Spinal cord (tissue), 10 donors: ENCODE measurements around the gene LMX1B. TPM values are rescaled to one million over a fixed set of nuclear protein-coding genes. Genes with fewer than 3 reads are reported as not detected.
"Not testable (repeated sequence)": the region's sequence is repeated elsewhere in the genome, so short reads cannot be mapped to it uniquely, and the experiment has no call there.

Experiments
- DNase-seq, 6 donors: peaks; one replicate each; pipeline versions ENCODE4 v3.0.0 to v3.0.0-alpha.2; 2013 to 2015; ENCODE audit warnings: low spot score in 6 of 6, low read depth in 4 of 6
- H3K27ac ChIP-seq: one replicate; pipeline ENCODE4 v1.5.1; 2013; ENCODE audit warnings: low read depth, low read length, control low read depth
- H3K27me3 ChIP-seq: one replicate; pipeline ENCODE4 v1.6.1; 2013; ENCODE audit warnings: low read length; ENCODE audit not compliant: control insufficient read depth, insufficient read depth
- H3K36me3 ChIP-seq: one replicate; pipeline ENCODE4 v1.6.1; 2013; ENCODE audit warnings: low read length; ENCODE audit not compliant: control insufficient read depth, insufficient read depth
- H3K4me1 ChIP-seq: one replicate; pipeline ENCODE4 v1.6.1; 2013; ENCODE audit warnings: low read length; ENCODE audit not compliant: control insufficient read depth, insufficient read depth
- H3K4me3 ChIP-seq: one replicate; pipeline ENCODE4 v1.5.1; 2013; ENCODE audit warnings: low read depth, low read length, control low read depth
- H3K9me3 ChIP-seq: one replicate; pipeline ENCODE4 v1.6.1; 2013; ENCODE audit warnings: low read length; ENCODE audit not compliant: control insufficient read depth, insufficient read depth
- WGBS: methylation state at CpG from one replicate; pipeline ENCODE4 v1.1.5; 2013; ENCODE audit warnings: missing lambda C conversion rate; ENCODE audit not compliant: insufficient coverage; 5-methylcytosine and 5-hydroxymethylcytosine counted together
- long read RNA-seq, 4 donors: transcript quantifications; one replicate each; lab custom pipeline, GENCODE V29; 2026
- polyA plus RNA-seq, 2 donors: library from polyadenylated mRNA; unstranded; fragments of 120-200 nt; gene quantifications; one replicate each; pipeline ENCODE4 v1.2.1, GENCODE V29; 2013; ENCODE audit not compliant: insufficient read length in 2 of 2
- total RNA-seq, 2 donors: library from RNA; depleted of rRNA in 1 of 2; stranded (reverse); fragments of 120-200 nt in 1 of 2; fragments of >200 nt in 1 of 2; gene quantifications; one replicate each; pipeline versions ENCODE4 v1.2.3 to v1.2.4, GENCODE V29; 2013 to 2014
- donor health status: healthy.

The LMX1B gene
- total RNA-seq (1 to 10 TPM; 3.5 to 7.9 TPM), polyA plus RNA-seq (10 to 100 TPM; 27.5 to 34.0 TPM)
- long read RNA-seq, donor 1, transcript LMX1B-203 (8 exons, 1,195 nt) = major isoform, 9 of 9 reads
- long read RNA-seq, donor 1, partial matches to known transcripts = 0 of 9 reads
- long read RNA-seq, donor 1, other reads (novel, unspliced or antisense) = 0 of 9 reads
- long read RNA-seq, donor 2, partial matches to known transcripts = 0 of 3 reads
- long read RNA-seq, donor 2, other reads (novel, unspliced or antisense) = 0 of 3 reads
- long read RNA-seq, donor 3, partial matches to known transcripts = 0 of 1 reads
- long read RNA-seq, donor 3, other reads (novel, unspliced or antisense) = 0 of 1 reads
- long read RNA-seq, donor 4 = 0 reads

DNA sequence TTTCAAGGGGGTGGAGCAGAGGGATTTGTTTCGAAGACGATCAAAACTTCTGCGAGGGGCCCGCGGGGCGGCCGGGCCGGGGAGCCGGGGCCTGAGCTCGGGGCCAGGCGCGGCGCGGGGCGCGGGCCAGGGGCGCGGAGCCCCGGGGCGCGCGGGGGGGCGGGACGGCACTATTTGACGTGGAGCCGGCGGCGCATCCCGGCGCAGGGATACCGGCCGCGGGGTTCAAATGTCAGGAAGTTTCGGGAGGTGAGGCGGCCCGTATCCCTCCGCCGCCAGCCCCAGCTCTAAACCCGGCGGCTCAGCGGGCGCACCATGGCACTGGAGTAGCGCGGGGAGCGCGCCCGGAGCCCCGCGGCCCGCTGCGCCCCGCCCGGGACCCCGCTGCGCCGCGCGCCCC lies at the start of gene LMX1B:
LMX1B (plus strand) TSS at position 278 of the 400 bp plus-strand sequence. CDS start 522 bp downstream, outside the sequence.
- peaks cover 55% of the 10 kb centered on the region for H3K4me1 ChIP-seq
- peak in 2 of 6 donors; percentile 57 to 90 for DNase-seq
- H3K4me3 ChIP-seq = peak within 1 kb of the TSS; percentile 12
- H3K27me3 ChIP-seq = peaks cover 89% of the 10 kb centered on the region
- peak within 1 kb of the TSS; percentile 15 for H3K27ac ChIP-seq
- WGBS = under 1% methylated on average over 43 of the region's 58 CpGs
- no peaks in the 10 kb centered on the region for H3K9me3 ChIP-seq
- H3K36me3 ChIP-seq = peaks cover 4% of the 10 kb centered on the region

DNA sequence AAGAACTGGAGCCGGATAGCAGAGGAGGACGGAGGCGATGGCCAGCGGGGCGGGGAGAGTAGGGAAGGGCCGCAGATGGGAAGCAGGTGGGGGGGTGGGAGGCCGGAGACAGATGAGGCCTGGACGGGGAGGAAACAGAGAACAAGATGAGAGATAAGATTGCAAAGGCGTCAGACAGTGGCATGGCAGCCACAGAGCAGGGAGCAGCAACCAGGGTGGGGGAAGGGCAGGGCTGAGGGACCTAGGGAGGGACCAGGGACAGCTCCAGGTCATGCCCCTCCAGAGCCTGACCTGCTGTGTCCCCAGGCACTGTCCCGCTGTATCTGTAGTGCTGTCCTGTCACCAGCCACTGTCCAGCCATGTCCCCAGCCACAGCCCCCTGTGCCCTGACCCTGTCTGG lies 49.6 kb upstream of the LMX1B start:
- H3K4me1 ChIP-seq = no peaks in the 10 kb centered on the region
- no peak overlapping the region for H3K27ac ChIP-seq
- no peaks in the 10 kb centered on the region for H3K36me3 ChIP-seq
- no peaks in the 10 kb centered on the region for H3K9me3 ChIP-seq
- peaks cover 2% of the 10 kb centered on the region for H3K27me3 ChIP-seq
- H3K4me3 ChIP-seq = no peak overlapping the region
- no peak for DNase-seq
- 60% methylated on average over 10 of the region's 10 CpGs for WGBS

GRCh38 chr9:126564716-126565115 lies 49.0 kb upstream of the LMX1B start:
- H3K4me1 ChIP-seq = no peaks in the 10 kb centered on the region
- no peak overlapping the region for H3K4me3 ChIP-seq
- no peaks in the 10 kb centered on the region for H3K9me3 ChIP-seq
- no peak overlapping the region for H3K27ac ChIP-seq
- WGBS = 62% methylated on average over 4 of the region's 5 CpGs
- no peak for DNase-seq
- H3K27me3 ChIP-seq = peaks cover 2% of the 10 kb centered on the region
- no peaks in the 10 kb centered on the region for H3K36me3 ChIP-seq

DNA sequence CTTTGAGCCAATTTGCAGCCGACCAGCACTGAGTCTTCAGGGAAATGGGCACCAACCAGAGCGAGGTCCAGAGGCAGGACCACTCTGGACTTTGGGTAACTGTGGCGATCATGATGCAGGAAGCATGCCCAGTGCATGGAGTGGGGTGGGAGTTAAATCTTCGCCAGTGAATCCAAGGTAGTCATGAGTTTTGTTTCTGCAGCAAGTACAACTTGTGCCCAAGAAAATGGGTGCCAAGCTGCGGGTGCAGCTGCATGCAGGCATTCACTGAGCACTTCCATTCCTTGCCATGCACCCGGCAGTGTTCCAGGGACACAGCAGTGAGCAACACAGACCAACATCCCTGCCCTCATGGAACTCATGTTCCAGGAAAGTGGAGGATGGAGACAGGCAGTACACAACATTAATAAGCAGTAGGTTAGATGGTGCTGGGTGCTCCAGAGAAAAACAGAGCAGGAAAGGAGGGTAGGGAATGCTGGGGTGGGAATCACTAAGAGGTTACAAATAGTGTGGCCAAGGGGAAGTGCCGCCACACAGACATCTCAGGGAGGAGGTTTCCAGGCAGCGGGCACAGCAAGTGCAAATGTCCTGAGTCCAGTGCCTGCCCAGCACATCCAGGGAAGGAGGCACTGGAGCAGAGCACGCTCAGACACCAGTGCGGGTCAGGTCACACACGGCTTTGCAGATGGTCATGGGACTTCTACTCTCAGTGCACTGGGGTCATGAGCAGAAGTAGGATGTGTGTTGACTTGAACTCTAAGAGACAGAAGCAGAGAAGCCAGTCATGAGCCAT lies 48.2 kb upstream of the LMX1B start:
- WGBS = 92% methylated on average over 10 of the region's 11 CpGs
- DNase-seq = no peak
- Histone ChIP-seq H3K27ac (no peak overlapping the region), H3K36me3 (no peaks in the 10 kb centered on the region), H3K9me3 (no peaks in the 10 kb centered on the region), H3K27me3 (peaks cover 2% of the 10 kb centered on the region), H3K4me1 (no peaks in the 10 kb centered on the region), H3K4me3 (no peak overlapping the region)

DNA sequence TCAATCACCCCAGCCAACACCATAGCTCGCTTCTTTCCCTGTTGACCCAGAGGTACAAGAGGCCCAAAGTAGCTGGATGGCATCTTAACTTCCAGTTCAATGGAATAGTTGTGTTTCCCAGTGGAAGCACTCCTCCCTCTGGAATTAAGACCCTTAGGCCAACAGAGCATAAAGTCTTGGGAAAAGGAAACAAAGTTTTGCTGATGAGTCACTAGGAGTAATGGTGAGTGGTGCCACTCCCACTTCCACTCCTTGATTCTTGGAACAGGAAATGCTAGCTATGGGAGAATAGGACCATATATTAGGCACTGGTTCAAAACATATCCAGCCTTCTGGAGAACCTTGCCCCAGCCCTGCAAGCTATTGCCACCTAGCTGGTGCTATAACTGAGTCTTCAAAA lies 44.7 kb upstream of the LMX1B start:
- no peak overlapping the region for H3K4me3 ChIP-seq
- no peak for DNase-seq
- no peaks in the 10 kb centered on the region for H3K4me1 ChIP-seq
- H3K27ac ChIP-seq = no peak overlapping the region
- H3K9me3 ChIP-seq = no peaks in the 10 kb centered on the region
- no CpG with 5 or more reads among the region's 1 CpG for WGBS
- H3K36me3 ChIP-seq = no peaks in the 10 kb centered on the region
- no peaks in the 10 kb centered on the region for H3K27me3 ChIP-seq

- Histone ChIP-seq H3K4me1 (no peaks in the 10 kb centered on the region), H3K36me3 (no peaks in the 10 kb centered on the region), H3K9me3 (no peaks in the 10 kb centered on the region), H3K27ac (no peak overlapping the region), H3K27me3 (no peaks in the 10 kb centered on the region), H3K4me3 (no peak overlapping the region)
- 88% methylated on average over 3 of the region's 6 CpGs for WGBS
- no peak for DNase-seq
These were observed 35.7 kb upstream of the LMX1B start for GRCh38 chr9:126578029-126578428.

DNA sequence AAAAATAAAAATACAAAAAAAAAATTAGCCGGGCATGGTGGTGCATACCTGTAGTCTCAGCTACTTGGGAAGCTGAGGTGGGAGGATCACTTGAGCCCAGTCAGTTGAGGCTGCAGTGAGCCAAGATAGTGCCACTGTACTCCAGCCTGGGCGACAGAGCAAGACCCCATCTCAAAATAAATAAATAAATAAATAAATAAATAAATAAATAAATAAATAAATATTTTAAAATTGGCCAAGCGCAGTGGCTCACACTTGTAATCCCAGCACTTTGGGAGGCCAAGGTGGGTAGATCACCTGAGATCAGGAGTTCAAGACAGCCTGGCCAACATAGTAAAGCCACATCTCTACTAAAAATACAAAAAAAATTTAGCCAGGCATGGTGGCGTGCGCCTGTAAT lies 33.4 kb upstream of the LMX1B start:
- H3K27me3 ChIP-seq, H3K36me3 ChIP-seq, DNase-seq, H3K27ac ChIP-seq, H3K4me3 ChIP-seq, H3K9me3 ChIP-seq, H3K4me1 ChIP-seq: not testable (repeated sequence)
- 20% methylated on average over 1 of the region's 5 CpGs for WGBS

DNA sequence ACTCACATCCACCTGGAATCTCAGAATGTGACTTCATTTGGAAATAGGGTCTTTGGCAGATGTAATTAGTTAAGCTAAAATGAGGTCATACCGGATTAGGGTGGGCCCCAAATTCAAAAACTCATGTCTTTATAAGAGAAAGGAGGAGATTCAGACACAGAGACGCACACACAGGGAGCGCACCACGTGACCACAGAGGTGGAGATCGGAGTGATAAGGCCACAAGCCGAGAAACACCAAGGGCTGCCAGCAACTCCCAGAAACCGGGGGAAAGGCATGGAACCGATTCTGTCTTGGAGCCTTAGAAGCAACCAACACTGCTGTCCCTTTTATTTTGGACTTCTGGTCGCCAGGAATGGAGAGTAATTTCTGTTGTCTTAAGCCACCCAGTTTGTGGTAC lies 31.8 kb upstream of the LMX1B start:
- Histone ChIP-seq H3K27ac (no peak overlapping the region), H3K4me3 (no peak overlapping the region), H3K9me3 (no peaks in the 10 kb centered on the region), H3K4me1 (peaks cover 3% of the 10 kb centered on the region), H3K27me3 (no peaks in the 10 kb centered on the region), H3K36me3 (peaks cover 3% of the 10 kb centered on the region)
- no peak for DNase-seq
- WGBS = 83% methylated on average over 8 of the region's 9 CpGs

DNA sequence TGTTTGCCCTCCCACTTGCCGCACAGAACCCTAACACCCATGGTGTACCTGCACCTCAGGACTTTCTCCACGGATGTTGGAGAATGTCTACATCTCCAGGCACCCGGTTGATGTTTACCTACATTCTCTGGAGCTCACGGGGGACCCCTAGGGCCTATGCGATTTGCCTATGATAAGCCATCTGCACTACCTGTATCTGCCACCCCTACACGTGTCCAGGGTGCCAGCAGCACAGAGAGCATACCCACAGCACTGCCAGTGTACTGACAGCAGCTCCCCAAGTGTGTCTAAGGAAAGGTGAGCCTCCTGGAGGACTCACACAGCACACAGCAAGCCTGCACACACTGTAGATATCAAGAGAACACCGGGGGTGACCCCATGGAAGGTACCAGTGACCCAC lies 31.3 kb upstream of the LMX1B start:
- Histone ChIP-seq H3K4me1 (peaks cover 8% of the 10 kb centered on the region), H3K9me3 (no peaks in the 10 kb centered on the region), H3K4me3 (no peak overlapping the region), H3K27me3 (no peaks in the 10 kb centered on the region), H3K27ac (no peak overlapping the region), H3K36me3 (peaks cover 3% of the 10 kb centered on the region)
- 78% methylated on average over 7 of the region's 7 CpGs for WGBS
- no peak for DNase-seq
